NCI-H524 treated with DMSO at 0.1 percent for 48 hours (cell line): ENCODE data around the gene COL4A1.

Experiments used
- DNase-seq: peaks from one replicate; lab custom pipeline; 2025; lab: John Stamatoyannopoulos, UW

The COL4A1 gene

DNA sequence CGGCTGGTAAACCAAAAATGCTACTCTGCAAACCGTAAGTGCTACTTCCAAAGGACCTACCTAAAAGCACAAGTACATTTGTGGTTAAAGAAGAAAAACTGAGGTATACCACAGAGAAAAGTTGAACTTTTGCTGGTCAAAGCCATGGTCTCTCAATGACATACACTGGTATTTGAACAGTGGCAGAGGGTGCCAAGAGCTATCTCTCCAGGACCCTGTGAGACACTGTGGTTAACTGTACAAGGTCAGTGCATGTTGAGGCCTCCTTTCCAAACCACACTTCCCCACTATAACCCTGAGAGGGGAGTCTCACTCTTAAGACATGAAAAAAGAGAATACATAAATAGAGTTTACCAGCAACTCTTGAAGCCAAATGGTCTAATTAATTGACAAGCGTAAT, 49.5 kb downstream of the COL4A1 start:
- no peak for DNase-seq

DNA sequence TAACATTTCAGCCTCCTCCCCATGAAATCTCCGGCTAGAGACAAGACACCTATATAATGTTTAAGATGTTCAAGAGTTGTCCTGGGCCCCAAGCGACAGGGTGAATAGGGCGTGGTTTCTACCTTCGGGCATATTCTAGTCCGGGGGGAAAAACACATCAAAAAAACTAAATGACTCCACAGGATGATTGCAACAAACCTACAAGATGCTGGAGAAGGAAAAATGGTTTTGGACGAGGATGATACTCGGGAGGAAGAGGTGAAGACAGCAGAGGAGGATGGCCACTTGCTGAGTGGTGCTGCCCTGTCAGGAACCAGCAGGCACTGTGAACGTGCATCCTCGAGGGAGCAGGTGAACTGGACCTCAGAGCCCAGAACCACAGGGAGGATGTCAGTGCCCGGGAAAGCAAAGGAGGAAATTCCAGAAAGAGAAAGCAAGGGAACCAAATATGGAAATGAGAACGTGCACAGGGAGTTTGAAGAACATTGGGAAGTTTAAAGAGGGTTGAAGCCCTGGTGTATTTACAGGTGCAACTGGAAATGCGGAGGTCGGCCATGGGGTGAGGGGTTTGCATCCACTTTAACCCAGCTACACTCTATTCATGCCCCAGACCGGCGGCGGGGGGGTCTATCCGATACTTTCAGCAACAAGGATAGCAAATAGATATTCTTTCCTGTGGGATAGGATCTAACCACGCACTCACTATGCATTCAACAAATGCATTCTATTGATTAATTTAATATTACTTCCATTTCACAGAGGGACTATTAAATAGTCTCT, 50.6 kb downstream of the COL4A1 start:
- no peak for DNase-seq

DNA sequence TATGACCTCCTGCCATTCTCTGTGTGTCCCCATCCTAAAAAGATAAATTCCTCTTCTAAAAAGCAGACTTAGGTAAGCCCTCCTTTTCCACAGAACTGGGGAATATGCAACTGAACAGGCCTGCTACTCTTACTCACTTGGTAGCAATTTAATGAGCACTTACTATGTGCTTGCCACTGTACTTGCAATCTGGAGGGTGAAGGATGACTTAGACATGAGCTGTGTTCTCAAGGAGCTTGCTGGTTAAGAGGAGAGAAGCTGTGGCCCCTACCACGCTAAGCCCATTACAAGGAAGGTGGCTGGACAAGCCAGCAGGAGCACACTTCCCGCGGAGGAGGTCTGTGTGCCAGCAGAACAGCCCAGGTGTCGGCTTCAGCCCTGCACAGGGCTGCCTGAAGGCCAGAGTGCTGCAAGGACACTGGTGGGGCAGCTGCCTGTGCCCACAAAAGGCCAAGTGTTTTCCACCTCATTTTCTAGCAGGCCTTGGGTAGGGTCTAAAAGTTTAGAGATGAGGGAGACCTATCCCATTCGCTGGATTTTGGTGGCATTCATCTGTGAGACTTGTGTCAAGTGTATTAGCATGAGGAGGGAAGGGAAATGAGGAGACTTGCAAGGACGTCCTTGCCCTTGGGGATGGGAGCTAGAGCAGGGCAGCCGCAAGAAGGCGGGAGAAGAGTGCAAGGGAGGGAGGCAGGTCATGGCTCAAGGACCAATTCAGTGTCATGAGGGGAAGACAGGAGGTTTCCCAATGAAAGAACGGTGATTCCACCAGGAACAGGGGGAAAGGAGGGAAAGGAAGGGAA, 52.0 kb downstream of the COL4A1 start:
- no peak for DNase-seq

DNA sequence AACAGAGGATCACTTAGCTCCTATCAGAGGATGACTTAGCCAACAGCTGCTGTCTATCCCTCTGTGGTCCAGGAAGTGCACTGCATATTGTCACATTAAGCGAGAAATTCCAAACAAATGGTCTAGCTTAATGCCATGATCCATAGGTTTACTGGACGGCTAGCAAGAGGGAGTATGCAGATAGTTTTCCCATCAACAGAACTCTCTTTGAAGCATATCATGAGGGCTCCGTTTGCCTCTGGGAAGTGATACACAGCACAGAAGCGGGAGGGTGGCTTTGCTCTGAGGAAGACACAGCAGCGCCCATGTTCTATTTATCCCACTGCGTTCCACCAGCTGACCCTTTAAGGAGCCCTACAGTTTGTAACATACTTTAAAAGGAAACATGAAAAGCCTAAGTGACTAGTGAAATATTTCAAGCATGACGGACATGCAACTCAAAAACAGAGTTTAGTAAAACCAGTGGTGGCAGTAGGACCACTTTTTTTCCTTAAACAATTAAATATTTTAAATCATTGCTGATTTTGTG, 52.7 kb downstream of the COL4A1 start:
- no peak for DNase-seq

DNA sequence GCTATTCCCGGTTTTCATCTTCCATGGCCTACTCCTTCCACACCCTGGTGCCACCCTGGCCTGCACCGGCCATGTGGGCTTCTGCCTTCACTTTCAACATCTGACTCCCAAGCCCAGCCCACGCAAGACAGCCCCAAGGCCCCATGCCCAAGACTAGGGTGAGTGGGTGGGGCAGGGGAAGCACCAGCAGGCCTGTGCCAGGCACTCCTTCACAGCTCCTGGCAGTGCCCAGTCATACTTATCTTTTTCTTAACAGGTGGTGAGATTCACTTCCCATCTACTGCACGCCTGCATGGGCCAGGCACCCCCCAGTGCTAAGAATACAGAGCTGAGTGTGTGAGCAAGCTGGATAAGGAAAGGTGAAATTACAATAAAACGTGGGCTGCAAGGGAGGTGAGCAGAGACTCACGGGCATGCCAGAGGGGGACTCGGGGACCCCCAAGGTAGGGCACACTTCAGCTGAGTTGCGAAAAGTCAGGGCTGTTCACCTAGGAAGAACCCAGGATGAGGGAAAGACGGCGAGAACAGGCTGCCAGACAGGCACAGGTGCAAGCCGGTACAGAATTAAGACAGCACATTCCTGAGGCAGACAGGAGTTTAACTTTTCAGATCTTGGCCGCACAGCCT, 55.7 kb downstream of the COL4A1 start:
- no peak for DNase-seq

DNA sequence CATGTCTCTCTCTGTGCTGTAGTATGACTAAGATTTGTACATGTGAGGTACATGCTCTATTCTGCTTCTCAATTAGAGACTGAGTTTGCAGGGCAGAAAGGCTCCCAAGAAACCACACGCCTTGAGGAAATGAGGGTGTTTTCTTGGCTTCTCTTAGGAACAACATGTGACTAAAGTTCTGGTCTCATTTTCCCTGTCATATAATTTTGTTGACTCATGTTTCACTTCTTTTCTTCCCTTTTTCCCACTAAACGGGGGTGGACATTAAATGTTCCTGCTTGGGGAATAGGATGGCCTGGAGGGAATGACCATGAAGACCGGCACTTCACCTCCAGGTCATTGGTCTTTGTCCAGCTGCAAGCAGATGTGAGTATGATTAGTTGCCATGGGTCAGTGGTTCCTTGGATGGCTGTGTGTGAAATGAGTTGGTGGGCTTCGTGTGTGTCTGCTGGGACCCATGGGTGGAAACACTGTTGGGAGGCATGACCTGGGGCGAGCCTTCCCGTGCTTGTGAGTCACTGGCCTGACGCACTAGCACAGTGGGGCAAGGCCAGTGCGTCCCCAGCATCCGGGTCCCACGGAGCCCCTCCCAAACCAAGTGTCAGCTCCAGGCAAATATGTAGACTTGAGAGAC, 56.6 kb downstream of the COL4A1 start:
- DNase-seq = no peak

DNA sequence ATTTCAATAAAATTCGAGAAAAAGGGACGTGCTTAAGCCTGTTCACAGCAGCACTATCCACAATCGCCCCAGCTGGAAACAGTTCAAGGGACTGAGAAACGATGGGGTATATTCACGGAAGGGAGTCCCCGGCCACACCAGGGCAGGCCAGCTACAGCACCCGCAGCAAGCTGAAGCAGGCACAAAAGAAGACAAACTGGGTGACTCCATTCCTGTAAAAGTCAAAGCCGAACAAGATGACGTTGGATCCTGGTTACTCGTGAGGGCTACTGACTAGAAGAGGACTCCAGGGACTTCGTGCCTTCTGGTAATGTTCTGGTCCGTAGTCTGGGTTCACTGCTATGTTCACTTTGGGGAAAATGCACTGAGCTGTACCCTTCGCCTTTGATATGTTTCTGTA, 57.6 kb downstream of the COL4A1 start:
- DNase-seq = no peak

DNA sequence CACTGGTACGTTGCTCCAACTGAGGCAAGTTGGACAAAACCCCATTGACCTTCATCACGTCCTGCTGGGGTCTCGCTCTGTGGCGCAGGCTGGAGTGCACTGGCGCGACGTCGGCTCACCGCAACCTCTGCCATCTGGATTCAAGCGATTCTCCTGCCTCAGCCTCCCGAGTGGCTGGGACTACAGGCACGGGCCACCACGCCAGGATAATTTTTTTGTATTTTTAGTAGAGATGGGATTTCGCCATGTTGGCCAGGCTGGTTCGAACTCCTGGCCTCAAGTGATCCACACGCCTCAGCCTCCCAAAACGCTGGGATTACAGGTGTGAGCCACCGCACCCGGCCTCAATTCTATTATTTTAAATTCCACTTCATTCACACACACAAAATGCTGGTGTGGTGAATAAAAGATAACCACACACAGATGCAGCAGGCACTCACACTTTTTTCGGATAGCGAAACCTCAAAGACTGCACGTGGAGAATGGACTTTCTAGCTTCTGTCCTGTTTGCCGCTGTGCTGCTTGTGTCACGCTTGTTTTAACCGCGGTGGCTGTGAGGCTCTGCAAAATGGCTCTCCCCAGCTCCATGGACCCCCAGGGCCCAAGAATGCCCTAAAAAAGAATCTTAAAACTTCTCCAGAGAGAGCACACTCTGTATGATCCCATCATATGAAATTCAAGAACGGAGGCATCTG, 58.4 kb downstream of the COL4A1 start:
- DNase-seq = no peak

DNA sequence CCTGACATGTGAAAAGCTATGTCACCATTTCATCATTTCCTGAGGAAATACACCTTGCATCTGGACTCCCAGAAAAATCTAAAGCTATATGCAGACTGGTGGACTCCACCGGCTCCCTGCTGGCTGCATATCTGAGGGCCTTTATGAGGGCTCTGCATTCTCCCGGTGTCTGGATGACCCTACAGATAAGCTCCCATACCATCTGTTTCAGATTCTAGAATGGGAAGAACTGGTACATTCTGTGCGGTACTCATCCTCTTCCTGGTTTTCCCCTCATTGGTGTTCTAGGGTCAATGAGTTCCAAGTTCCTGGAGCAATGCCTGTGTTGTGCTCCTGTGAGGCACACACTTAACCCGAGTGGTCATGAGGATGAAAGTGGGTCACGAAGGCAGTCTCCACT, 60.4 kb downstream of the COL4A1 start:
- DNase-seq = no peak

DNA sequence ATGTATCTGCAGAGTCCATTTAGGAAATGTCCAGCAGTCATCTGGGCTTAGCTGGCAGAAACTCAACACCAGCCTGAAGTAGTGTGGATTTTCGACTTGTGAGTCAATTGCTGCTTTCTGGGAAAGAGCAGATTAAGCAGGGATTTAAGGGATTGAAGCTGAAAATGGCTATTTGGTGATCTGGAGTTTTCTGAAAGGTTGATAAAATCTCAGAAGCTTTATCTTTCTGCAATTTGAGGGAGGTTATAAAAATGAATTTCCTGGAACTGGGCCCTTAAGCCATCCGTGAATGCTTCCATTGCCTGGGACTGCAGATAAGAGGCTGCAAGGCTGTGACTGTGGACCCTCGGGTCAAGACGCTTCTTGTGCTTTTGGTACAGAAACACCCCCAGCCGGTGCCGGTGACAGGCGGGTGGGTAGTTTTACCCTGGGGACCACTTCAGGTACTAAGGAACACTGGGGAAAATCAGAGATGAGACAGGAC, 61.5 kb downstream of the COL4A1 start:
- no peak for DNase-seq

DNA sequence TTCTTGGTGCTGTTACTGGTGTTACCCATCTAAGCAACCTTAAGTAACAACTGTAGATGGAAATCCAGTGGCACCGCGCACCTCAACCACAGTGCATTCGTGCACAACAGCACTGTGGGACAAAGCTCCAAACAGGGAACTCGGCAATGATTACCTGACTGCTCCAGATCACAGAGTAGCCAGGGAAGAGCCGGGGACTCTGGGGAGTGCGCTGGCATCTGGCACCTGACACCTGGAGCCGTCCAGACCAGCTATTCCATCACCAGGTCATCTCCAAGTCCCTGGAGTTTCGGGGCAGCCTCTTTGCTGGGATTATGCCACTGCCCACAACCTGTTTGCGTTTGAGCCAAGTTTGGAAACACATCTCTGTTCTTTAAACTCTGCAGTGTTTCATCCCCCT, 62.0 kb downstream of the COL4A1 start:
- DNase-seq = no peak

DNA sequence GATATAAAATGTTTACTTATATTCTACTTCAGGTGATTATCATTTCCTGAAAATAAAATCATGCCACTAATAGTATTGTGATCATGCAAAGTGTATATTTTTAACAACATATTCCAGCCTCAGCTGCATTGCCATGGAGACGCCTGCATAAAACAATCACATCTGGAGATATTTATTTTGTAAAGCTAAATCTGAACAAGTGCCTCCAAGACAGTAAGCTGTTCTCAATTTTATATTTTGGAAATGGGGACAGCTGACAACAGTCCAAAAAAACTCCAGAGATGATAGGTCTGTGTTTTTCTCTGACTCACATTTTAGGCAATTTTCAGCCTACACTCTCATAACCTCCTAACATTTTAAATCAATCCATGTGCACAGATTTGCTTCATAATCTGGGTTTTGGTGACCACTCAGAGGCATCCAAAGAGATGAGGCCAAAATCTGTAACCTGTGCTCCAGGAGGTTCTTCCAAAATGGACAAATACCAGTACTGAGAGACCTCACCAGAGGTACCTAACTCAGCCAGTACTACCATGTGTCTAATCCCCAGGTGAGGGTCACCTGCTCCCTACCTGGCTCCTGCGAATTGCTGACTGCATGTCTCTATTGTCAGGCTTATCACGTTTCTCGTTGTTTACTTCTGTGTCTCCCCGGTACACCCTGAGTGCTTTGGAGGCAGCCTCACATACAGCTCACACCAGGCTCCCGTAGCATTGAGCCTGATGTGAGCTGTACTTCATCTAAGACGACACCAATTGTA, 62.7 kb downstream of the COL4A1 start:
- DNase-seq = no peak

DNA sequence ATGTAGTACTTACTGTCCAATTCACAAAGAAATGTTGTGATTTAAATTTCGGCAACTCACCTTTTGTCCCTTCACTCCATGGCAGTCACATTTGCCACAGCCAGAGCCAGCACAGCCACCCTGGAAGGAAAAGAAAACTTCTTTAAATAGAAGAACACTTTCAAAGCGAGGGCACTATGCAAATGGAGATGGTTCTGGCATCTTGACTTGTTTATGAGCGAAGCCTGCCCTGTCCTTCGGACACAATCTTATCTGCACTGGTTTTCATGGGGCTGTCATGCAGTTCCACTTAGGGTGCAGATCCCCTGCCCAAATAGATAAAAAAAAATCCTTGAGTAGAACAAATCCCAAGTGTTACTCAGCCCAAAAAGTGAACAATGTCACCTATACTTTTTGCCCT, 64.3 kb downstream of the COL4A1 start:
- DNase-seq = no peak

DNA sequence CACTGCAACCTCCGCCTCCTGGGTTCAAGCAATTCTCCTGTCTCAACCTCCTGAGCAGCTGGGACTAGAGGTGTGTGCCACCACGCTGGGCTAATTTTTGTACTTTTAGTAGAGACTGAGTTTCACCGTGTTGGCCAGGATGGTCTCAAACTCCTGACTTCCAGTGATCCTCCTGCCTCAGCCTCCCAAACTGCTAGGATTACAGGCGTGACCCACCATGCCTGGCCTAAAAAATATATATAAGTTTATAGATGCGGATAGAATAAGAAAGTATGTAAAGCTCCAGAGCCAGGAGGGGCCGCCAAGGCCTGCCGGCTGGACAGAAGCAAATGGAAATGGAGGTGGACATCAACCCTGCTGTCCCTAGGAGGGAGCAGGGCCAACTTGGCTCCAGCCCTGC, 66.0 kb downstream of the COL4A1 start:
- no peak for DNase-seq

DNA sequence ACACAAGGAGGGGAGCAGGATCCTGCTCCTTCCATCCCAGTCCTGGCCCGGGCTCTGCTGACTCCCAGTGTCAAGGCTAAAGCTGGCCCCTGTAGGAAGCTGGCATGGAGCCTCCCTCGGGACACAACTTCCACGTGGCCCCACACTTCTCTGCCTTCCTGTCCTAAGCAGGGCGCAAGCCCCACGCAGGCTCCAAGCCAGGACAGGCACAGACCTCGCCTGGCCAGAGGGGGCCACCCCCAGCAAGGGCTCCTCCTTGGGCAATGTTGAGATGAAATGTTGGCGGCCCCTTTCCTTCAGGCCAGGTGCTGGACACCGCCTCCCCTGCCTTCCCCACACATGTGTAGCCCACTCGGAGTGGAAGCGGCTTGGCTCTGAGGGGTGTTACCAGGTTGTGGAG, 66.6 kb downstream of the COL4A1 start:
- DNase-seq = no peak

DNA sequence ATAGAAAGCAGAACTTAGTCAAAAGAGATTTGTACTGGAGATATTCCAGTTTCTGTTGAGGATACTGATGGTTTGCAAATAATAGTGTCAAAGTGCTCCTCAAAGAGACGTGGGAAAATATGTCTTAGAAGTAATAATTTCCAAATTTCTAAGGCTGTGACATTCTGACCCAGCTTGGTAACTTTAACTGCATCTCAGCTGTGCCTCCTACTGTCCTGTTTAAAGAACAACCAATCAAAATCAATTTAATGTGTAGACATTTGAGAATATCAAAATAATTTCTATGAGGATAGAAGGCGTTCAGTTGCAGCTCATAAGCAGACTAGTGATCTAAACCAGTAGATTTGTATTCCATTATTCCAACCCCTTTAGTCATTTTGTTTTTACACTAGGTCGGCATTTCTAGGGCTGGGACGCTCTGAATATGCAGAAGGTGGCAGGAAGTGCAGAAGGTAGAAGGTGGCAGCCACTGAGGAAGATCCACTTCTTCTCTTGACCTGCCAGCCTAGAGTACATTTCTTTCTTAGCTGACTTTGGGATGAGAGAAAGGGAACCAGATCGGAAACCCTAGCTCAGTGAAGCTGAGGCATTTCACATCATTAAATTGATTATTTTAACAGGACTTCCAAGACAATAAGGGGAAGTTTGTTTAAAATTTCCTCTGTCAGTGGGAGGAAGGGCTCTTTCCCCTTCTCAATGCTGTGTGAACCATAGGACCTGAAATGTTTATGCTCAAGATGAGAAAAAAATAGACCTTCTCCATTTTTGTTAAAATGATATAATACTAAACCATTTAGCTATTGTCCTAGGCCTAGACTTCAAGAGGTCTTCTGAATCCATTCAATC, 67.5 kb downstream of the COL4A1 start:
- DNase-seq = no peak

DNA sequence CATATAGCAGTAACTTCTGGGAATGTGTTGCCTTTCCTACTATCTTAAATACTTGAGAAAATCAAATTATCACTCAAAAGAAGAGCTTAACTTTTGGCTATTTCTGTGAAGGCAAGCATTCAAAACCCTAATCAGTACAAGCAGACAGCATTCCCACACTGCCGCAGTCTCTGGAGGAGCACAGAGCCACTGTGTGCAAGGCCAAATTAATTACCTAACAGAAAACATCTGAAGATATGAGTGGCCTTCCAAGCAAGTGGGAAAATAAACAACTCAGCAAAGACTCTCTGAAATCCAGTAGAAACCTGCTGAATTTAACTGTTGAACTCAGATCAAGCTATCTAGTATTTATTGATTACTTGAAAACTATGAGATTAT, 68.2 kb downstream of the COL4A1 start:
- no peak for DNase-seq

DNA sequence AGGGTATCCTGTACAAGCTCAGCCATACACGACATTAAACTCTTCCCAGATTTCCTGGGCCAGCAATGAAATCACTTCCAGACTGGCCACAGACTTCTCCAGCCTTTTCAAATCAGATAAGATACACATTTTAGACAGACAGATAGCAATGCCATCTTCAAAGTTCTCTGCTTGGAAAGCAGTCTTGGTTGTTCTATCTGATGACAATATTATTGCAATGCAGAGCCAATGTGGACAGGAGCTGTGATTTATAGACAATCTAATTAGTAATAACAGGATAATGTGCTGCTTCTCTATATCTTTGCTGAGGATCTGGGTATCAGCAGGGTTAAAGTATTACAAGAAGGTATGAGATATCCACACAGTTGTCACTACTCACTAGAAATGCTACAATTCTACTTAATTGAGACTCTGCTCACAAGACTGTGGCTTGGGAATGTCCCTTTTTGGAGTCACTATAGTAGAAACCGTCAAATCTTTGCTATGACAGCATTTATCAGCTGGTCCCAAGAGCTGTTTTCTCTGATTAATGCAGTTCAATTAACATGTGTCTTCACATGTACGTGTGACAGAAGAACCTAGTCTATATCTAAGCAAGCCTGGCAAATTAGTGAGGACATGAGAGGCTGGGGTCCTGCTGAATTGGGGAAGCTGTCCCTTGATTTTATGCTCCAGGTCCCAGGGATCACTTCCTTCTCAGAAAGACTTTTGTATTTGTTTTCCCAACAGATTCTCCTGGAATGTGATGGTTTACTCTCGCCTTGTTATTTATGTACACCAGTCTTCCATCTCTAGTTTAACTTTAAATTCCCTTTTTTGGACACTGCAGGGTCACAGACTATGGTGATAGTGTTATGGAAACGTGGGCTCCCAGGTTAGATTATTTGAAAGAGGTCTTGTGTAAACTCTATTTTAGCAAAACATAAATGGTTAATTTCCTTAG, 68.8 kb downstream of the COL4A1 start:
- no peak for DNase-seq

DNA sequence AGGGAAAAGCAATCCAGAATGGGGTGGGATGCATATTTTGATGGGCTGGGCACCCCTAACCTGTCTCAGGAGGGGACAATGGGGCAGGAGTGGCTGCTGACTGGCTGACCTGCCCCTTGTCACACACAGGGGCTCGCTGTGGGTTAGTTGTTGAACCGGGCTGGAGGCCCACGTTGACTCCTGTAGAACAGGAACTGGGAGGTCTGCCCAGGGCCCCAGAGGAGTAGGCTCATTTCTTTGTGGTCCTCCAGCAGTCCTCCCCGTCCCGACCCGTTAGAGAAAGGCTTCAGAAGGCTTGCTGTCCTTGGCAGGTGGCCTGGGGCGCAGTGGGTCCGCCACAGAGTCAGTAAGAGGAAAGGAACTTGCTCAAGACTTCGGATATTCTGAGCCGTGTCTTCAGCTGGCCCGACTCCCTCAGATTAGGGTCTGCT, 70.1 kb downstream of the COL4A1 start:
- DNase-seq = no peak
